GM19455 (cell line): ENCODE results near the gene SPTY2D1.
"Not testable (repeated sequence)": the region's sequence is repeated elsewhere in the genome, so short reads cannot be mapped to it uniquely, and the experiment has no call there.

Experiments
- ATAC-seq: cut with Tn5 transposase; IDR thresholded peaks from one replicate; pipeline ENCODE4 v1.9.1; 2021; ENCODE audit not compliant: unreplicated experiment

The SPTY2D1 gene

GRCh38 chr11:18618342-18619025 is 15.7 kb downstream of the SPTY2D1 start:
- ATAC-seq, result no peak

- no peak for ATAC-seq
These were observed 16.3 kb downstream of the SPTY2D1 start for GRCh38 chr11:18617688-18618341.

DNA sequence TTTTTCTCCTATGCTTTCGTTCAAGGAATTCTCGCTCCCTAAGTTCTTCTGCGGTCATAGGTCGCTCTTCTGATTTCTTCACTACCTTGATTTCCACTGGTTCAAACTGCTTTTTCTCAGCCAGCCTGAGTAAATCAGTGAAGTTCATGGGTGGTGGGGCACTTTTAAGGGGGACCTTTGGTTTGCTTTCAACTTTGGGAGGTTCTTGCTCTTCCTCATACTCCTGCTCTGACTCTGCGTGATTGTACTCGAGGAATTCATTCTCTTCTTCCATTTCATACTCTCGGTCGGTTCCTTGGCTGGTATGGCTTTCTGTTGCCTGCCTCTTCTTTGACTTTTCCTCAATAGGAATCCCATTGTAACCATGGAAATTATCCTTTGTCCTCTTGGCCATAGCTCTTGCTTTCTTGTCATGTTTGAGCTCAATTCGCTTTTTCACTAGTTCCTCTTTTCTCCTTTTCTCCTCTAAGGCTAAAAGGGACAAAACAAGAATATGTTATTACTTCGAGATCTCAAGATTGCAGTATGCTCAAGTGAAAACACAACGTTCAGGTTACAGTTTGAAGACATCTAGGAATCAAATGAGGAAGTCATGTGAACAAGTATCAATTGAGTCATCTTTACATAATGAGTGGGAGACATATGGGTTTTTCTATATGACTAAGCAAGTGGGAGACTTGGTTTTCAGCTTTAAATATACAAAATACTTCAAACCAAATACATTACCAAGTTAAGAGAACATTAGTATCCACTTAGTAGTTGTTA is 18.3 kb downstream of the SPTY2D1 start:
- ATAC-seq, result peak; percentile 92

GRCh38 chr11:18614667-18615066 is 19.5 kb downstream of the SPTY2D1 start:
- ATAC-seq, result no peak

DNA sequence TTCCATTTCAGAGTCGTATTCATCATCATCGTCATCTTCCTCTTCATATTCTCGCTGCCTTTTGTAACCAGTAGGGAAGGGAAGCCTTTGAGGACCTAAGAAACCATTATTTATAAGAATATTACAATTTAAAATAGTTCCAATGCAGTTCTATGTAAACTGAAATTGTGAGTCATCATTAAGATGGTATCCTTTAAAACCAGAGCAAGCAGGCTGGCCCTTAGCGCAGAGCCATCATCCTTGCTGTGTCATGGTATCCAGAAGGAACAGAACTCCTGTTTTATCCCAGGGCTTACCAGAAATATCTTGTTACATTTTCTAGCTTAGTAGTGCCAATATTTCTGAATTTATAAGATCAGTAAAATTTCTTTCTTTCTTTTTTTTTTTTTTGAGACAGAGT is 21.7 kb downstream of the SPTY2D1 start:
- ATAC-seq, result no peak

- ATAC-seq, result no peak
These were observed 22.9 kb downstream of the SPTY2D1 start for GRCh38 chr11:18611196-18611595.

- no peak for ATAC-seq
These were observed 25.8 kb downstream of the SPTY2D1 start for GRCh38 chr11:18608376-18608775.

- ATAC-seq, result no peak
These were observed 33.1 kb downstream of the SPTY2D1 start for GRCh38 chr11:18600915-18601569.

GRCh38 chr11:18599739-18600230 is 34.4 kb downstream of the SPTY2D1 start, which contains the start of gene MISFA:
TSS of gene MISFA (plus strand) at chr11:18599789. CDS start at chr11:18599929, 140 bp downstream.
- ATAC-seq, result no peak

DNA sequence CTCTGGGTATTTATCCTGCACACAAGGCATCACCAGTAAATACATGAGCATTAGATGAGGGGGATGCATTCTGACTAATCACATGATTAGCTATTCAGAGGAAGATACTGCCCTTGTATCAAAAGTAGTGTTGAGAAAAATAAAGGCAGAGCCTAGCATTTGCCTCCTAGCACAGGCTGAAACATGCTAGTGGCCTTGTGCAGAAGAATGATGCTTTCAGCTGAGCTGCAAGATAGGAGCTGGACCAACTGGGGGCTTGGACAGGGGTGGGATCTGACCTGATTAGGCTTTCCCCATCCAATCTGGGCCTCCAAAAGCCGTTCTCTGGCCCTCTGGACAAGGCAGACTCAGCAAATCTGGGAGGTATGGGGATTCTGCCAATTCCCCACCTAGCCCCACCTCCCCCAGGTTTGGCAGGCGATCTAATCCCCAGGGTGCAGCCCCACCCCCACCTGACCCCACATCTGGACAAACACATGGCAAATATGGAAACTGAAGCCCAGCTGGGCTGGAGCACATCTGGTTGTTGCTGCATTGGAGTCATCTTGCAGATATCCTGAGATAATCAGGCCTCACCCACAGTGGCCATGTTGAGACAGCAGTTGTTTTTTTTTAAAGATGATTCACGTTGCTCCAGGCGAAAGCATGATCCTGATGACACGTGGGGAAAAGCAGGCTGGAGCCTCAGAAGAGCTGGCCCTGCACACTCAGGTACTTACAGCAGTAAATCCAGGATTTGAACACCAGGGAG is 39.0 kb downstream of the SPTY2D1 start:
- no peak for ATAC-seq

DNA sequence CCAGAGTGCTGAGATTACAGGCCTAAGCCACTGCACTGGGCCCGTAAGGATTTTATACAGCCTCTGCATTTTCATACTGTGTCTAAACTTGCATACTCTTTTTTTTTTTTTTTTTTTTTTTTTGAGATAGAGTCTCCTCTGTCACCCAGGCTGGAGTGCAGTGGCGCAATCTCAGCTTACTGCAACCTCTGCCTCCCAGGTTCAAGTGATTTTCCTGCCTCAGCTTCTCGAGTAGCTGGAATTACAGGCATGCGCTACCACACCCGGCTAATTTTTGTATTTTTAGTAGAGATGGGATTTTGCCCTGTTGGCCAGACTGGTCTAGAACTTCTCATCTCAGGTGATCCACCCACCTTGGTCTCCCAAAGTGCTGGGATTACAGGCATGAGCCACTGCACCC is 40.1 kb downstream of the SPTY2D1 start:
- not testable (repeated sequence) for ATAC-seq

DNA sequence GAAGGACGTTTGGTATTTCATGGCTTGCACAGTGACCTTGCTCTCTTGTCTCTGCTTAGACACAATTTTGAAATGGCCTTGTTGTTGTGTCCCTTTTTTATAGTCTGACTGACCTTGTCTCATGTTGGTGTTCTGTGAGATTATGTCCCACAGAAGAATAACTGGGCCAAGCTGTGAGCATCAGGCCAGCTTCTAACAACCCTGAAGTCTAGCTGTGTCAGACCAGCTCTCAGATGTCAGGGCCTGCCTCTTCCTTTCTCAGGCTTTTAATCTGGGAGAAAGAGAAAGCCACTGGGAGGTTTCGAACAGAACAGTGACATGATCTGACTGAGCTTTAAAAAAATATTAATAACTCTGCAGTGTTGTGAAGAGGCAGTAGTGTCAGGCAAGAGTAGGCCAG is 43.6 kb downstream of the SPTY2D1 start:
- ATAC-seq, result no peak

DNA sequence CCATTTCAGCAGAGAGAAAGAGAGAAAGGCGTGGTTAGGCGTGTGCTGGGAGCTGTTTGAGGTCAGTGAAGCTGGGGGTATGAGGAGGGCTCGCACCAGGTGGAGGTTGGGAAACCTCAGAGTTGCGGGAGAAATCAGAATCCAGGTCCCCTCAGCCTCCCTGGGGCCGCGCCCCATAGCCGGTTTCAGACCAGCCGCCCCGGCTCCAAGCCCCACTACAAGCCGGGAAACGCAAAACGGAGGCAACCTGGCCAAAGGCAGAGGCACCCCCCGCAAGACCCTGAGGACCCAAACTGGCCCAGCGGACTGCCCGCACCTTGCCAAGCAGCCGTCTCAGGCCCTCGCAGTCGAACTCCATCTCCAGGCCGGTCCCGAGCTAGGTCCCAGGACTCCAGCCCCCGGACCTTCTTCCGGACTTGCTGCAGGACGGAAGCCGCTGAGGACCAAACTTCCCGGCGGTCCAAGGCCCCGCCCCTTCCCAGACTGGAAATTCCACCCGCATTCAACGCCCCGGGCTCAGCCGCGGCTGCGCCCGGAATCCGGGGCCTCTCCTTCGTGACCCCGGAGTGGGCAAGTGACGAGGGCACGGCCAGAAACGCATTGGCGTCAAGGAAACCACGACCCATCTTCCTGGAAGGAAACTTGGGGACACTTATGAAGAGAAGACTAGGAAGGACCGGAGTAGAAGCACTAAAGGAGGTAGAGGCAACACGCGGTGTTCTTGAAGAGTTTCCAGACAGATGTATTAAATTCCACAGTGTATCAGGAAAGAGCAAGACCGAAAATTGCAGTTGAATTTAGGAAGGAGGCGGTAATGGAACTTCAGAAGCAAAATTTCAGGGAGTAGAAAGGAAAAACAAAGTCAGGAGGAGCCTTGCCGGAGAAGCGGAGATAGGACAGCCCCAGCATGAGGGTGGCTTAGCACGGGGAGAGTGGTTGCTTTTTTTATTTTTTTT is 45.6 kb downstream of the SPTY2D1 start, which contains the start of gene UEVLD:
UEVLD (minus strand) TSS at position 438 of the 956 bp plus-strand sequence; CDS start at position 358, 80 bp downstream.
- peak; percentile 71 for ATAC-seq

DNA sequence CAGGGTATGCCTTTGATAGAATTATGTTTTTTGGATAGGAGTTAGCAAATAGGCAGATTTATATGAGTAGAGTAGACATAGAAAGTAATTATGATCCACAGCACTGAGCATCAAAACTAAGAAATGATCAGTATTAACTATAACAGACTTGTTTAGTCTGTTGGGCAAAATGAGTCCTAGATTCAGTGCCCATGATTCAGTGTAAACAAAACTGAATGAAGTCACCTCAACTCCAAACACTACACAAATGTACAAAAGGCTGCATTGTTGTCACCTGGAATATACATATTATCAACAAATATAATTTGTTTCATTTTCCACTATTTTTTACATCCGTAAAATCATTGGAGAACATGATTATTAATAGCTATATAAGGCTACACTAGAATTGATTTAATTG is 52.3 kb downstream of the SPTY2D1 start:
- no peak for ATAC-seq

DNA sequence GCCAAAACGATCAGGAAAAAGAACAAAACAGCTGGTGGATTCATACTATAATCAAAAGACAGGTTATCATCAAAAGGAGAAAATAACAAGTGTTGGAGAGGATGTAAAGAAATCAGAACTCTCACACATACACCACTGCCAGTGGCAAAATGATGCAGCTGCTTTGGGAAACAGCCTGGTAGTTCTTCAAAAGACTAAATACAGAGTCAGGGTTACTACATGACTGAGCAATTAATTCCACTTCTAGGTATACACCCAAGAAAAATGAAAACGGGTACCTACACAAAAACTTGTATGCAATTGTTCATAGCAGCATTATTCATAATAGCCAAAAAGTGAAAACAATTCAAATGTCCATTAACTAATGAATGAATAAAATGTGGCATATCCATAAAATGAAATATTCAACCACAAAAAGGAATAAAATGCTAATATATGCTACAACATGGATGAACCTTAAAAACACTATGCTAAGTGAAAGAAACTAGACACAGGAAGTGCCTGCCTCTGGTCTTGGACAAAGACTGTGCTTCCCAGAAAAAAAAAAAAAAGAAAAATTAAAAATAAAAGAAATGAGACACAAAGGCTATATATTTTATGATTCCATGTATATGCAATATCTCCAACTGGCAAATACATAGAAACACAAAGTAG is 53.9 kb downstream of the SPTY2D1 start:
- no peak for ATAC-seq

DNA sequence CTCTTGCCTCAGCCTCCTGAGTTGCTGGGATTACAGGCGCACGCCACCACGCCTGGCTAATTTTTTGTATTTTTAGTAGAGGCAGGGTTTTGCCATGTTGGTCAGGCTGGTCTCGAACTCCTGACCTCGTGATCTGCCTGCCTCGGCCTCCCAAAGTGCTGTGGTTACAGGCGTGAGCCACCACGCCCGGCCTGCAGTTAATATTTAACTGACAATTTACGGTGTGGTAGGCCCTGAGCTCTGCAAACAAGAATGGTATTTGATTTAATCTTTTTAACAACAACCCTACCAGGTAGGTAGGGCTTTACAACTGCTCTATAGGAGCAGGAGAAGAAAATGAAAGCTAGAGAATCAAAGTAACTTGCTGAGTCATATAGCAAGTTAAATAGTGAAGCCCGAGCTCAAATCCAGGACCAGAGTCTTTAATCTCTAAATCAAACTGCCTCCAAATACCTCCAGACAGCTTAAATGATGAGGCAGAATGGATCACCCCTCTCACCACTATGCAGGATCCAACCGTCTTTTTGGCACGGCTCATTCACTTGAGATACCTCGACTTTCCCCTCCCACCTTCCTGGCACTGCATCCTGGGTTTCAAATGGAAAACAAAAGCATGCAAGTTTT is 55.1 kb downstream of the SPTY2D1 start:
- no peak for ATAC-seq

DNA sequence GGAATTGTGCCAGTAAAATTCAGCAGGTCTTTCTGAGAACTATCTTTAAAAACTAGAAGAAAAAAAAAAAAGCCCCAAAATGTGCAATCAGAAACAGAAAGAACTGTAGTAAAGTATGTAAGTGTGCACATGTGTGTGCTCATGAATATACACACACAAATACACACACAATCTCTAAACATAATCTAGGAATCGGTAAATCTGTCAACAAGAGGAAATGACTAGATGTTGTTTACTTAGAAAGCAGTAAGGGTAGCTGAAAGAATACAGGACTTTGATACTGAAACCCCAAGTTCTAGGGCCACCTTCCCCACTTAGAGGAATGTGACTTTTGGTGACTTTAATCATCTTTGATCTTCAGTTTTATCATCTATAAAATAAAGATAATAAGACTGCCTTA is 58.8 kb downstream of the SPTY2D1 start:
- ATAC-seq, result no peak

- ATAC-seq, result no peak
These were observed 67.1 kb downstream of the SPTY2D1 start for GRCh38 chr11:18567081-18567480.
